Measurements from ENCODE around the gene TNNT2.

GRCh38 chr1:201309416-201309815 lies 68.1 kb downstream of the TNNT2 start:
- TF ChIP-seq CTCF (IDR thresholded peaks at IDR 0.05; ENCODE audit: low read length) (peak; percentile 72), EZH2 (optimal IDR thresholded peaks at IDR 0.05; ENCODE audit: low read depth, low read length) (no peak), EZH2phosphoT487 (IDR thresholded peaks at IDR 0.05; ENCODE audit: low read length) (no peak)
